ENCODE results near the gene BBS1.

BBS1 gene

GRCh38 chr11:66478729-66479393 lies 31.6 kb upstream of the BBS1 start:
- no peaks in the 10 kb centered on the region for H3K4me1 ChIP-seq (ENCODE audit: control insufficient read depth, insufficient read depth, low read length)

DNA sequence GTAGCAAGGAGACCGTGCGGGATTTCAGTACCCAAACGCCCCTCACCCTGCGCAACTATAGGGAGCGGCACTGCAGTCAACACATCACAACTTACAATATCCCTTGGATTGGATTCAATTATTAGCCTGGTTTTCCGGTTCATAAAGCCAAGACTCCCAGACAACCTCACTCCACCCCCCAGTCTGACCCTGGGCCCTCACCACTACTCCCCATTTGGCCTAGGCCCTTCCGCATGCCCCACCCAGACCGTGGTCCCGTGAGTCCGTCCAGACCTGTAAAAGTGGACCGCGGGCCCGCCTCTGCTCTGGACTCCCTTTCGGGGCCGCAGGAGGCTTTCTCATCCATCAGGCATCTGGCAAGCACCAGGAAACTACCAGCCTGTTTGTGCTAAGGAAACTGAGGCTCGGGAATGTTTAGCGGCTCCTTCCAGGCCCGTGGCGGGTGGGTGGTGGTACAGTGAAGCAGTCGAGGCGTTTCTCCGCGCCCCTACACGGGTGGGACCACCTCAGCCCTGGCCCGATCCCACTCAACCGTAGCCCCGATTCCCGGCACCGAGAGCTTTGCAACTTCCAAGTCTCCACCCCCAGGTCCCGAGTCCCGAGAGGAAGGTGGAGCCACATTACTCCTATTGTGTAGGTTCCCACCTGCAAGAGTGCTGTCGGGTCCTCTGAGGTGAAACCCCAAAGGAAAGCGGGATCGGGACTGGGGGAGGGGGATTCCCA lies 30.9 kb upstream of the BBS1 start:
- H3K9ac ChIP-seq (ENCODE audit: low read depth, low read length), result peak overlapping the region; percentile 90
- peaks cover 15% of the 10 kb centered on the region for H3K36me3 ChIP-seq (ENCODE audit: control insufficient read depth, insufficient read depth, low read length)
- peak overlapping the region; percentile 91 for H3K4me3 ChIP-seq (ENCODE audit: low read depth, low read length)
- H3K27me3 ChIP-seq (ENCODE audit: control insufficient read depth, insufficient read depth, low read length), result no peaks in the 10 kb centered on the region
- no peaks in the 10 kb centered on the region for H3K9me3 ChIP-seq (ENCODE audit: control insufficient read depth, insufficient read depth, low read length)
- H3K27ac ChIP-seq (ENCODE audit: low read depth, low read length), result peak overlapping the region; percentile 96
- H3K4me1 ChIP-seq (ENCODE audit: control insufficient read depth, insufficient read depth, low read length), result no peaks in the 10 kb centered on the region

More at GRCh38 chr11:66478729-66479393, 31.6 kb upstream of the BBS1 start:
- Histone ChIP-seq H3K27ac (ENCODE audit: low read depth, low read length) (peak overlapping the region; percentile 96), H3K9me3 (ENCODE audit: control insufficient read depth, insufficient read depth, low read length) (no peaks in the 10 kb centered on the region), H3K9ac (ENCODE audit: low read depth, low read length) (peak overlapping the region; percentile 90), H3K27me3 (ENCODE audit: control insufficient read depth, insufficient read depth, low read length) (no peaks in the 10 kb centered on the region), H3K36me3 (ENCODE audit: control insufficient read depth, insufficient read depth, low read length) (peaks cover 21% of the 10 kb centered on the region), H3K4me3 (ENCODE audit: low read depth, low read length) (peak overlapping the region; percentile 91)

GRCh38 chr11:66480117-66480938 lies 30.1 kb upstream of the BBS1 start, which contains the start of gene DPP3:
Gene DPP3 (plus strand): TSS chr11:66480434. CDS start chr11:66482201, 1,767 bp downstream.
- peaks cover 16% of the 10 kb centered on the region for H3K36me3 ChIP-seq (ENCODE audit: control insufficient read depth, insufficient read depth, low read length)
- H3K4me3 ChIP-seq (ENCODE audit: low read depth, low read length), result peak within 1 kb of the TSS; percentile 91
- H3K27ac ChIP-seq (ENCODE audit: low read depth, low read length), result peak within 1 kb of the TSS; percentile 96
- no peaks in the 10 kb centered on the region for H3K4me1 ChIP-seq (ENCODE audit: control insufficient read depth, insufficient read depth, low read length)
- H3K27me3 ChIP-seq (ENCODE audit: control insufficient read depth, insufficient read depth, low read length), result no peaks in the 10 kb centered on the region
- no peaks in the 10 kb centered on the region for H3K9me3 ChIP-seq (ENCODE audit: control insufficient read depth, insufficient read depth, low read length)
- peak within 1 kb of the TSS; percentile 90 for H3K9ac ChIP-seq (ENCODE audit: low read depth, low read length)

GRCh38 chr11:66484806-66485380 lies 25.5 kb upstream of the BBS1 start:
- Histone ChIP-seq H3K27ac (ENCODE audit: low read depth, low read length) (no peak overlapping the region), H3K9ac (ENCODE audit: low read depth, low read length) (no peak overlapping the region), H3K9me3 (ENCODE audit: control insufficient read depth, insufficient read depth, low read length) (no peaks in the 10 kb centered on the region), H3K4me1 (ENCODE audit: control insufficient read depth, insufficient read depth, low read length) (no peaks in the 10 kb centered on the region), H3K36me3 (ENCODE audit: control insufficient read depth, insufficient read depth, low read length) (peaks cover 46% of the 10 kb centered on the region), H3K27me3 (ENCODE audit: control insufficient read depth, insufficient read depth, low read length) (no peaks in the 10 kb centered on the region), H3K4me3 (ENCODE audit: low read depth, low read length) (no peak overlapping the region)

DNA sequence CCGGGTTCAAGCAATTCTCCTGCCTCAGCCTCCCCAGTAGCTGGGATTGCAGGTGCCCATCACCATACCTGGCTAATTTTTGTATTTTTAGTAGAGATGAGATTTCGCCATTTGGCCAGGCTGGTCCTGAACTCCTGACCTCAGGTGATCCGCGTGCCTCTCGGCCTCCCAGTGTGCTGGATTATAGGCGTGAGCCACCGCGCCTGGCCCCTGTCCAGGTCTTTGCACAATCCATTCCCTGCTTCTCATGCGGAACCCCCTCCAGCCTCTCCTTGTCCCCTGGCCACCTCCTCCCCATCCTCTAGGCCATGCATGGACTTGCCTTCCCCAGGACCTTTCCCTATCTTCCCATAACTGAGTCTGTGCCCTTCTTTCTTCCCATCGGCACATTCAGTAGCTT lies 21.5 kb upstream of the BBS1 start:
- H3K4me3 ChIP-seq (ENCODE audit: low read depth, low read length), result no peak overlapping the region
- no peaks in the 10 kb centered on the region for H3K9me3 ChIP-seq (ENCODE audit: control insufficient read depth, insufficient read depth, low read length)
- no peak overlapping the region for H3K27ac ChIP-seq (ENCODE audit: low read depth, low read length)
- H3K4me1 ChIP-seq (ENCODE audit: control insufficient read depth, insufficient read depth, low read length), result 0 out of 2 replicates have a peak, but pooled peaks cover 4% of the 10 kb centered on the region
- H3K36me3 ChIP-seq (ENCODE audit: control insufficient read depth, insufficient read depth, low read length), result peaks cover 53% of the 10 kb centered on the region
- no peaks in the 10 kb centered on the region for H3K27me3 ChIP-seq (ENCODE audit: control insufficient read depth, insufficient read depth, low read length)
- no peak overlapping the region for H3K9ac ChIP-seq (ENCODE audit: low read depth, low read length)

DNA sequence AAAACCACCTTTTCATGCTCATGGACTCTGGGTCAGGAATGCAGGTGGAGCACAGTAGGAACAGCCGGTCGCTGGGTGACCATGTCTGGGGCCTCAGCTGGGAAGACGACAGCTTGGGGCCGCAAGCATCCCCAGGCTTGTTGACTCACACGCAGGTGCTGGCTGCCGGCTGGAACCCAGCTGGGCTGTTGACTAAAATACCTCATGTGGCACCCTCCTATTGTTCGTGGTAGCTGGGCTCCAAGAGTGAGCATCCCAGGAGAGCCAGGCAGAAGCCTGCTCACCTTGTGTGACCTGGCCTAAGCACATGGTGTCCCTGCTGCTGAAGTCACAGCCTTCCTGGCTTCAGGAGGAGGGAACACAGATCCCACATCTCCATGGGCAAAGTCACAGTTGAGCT lies 20.8 kb upstream of the BBS1 start:
- no peak overlapping the region for H3K4me3 ChIP-seq (ENCODE audit: low read depth, low read length)
- no peak overlapping the region for H3K27ac ChIP-seq (ENCODE audit: low read depth, low read length)
- H3K9ac ChIP-seq (ENCODE audit: low read depth, low read length), result no peak overlapping the region
- no peaks in the 10 kb centered on the region for H3K9me3 ChIP-seq (ENCODE audit: control insufficient read depth, insufficient read depth, low read length)
- H3K36me3 ChIP-seq (ENCODE audit: control insufficient read depth, insufficient read depth, low read length), result peaks cover 57% of the 10 kb centered on the region
- H3K4me1 ChIP-seq (ENCODE audit: control insufficient read depth, insufficient read depth, low read length), result 0 out of 2 replicates have a peak, but pooled peaks cover 4% of the 10 kb centered on the region
- H3K27me3 ChIP-seq (ENCODE audit: control insufficient read depth, insufficient read depth, low read length), result no peaks in the 10 kb centered on the region

DNA sequence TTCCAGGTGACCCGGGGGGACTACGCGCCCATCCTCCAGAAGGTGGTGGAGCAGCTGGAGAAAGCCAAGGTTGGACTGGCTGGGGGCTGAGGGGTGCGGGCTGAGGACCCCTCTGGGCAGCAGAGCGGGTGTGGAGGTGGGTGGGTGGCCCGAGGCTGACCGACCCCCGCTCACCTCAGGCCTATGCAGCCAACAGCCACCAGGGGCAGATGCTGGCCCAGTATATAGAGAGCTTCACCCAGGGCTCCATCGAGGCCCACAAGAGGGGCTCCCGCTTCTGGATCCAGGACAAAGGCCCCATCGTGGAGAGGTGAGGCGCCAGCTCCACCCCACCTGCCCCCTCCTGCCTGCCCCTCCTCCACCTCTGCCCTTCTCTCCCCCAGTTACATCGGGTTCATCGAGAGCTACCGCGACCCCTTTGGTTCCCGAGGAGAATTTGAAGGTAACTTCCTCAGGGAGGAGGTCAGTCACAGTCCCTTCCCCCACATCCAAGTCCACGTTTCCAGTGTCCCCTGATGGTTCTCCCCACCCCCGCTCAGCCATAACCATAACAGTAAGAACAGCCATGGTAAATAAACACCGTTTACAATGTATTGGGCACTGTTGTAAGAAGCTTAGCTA lies 19.0 kb upstream of the BBS1 start:
- Histone ChIP-seq H3K4me3 (ENCODE audit: low read depth, low read length) (no peak overlapping the region), H3K9me3 (ENCODE audit: control insufficient read depth, insufficient read depth, low read length) (no peaks in the 10 kb centered on the region), H3K27ac (ENCODE audit: low read depth, low read length) (no peak overlapping the region), H3K9ac (ENCODE audit: low read depth, low read length) (no peak overlapping the region), H3K36me3 (ENCODE audit: control insufficient read depth, insufficient read depth, low read length) (peaks cover 56% of the 10 kb centered on the region), H3K4me1 (ENCODE audit: control insufficient read depth, insufficient read depth, low read length) (0 out of 2 replicates have a peak, but pooled peaks cover 4% of the 10 kb centered on the region), H3K27me3 (ENCODE audit: control insufficient read depth, insufficient read depth, low read length) (no peaks in the 10 kb centered on the region)

DNA sequence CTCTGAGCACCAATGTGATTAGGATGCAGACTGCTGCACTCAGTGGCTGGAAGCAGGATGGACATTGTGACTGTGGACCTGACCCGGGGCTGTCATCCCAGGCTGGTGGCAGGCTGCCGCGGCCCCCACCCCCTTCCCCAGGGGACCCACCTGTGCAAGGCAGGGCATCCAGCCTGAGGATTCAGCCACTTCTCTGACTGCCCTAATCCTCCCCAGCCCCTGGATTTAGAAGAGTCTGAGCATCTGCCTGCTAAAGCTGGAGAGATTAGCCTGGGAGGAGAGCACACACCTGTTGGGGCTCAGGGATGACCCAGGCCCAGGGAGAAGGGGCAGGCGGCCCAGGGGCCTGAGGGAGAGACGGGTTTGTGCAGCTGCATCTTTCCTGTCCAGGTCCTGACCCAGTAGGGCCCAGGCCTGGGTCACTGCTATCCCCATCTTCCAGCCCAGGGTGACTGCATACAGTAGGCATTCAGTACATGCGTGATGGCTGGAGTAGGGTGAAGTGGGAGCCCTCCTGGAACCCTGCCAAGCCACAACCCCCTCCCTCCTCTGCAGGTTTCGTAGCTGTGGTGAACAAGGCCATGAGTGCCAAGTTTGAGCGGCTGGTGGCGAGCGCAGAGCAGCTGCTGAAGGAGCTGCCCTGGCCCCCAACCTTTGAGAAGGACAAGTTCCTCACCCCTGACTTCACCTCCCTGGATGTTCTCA lies 18.1 kb upstream of the BBS1 start:
- peaks cover 56% of the 10 kb centered on the region for H3K36me3 ChIP-seq (ENCODE audit: control insufficient read depth, insufficient read depth, low read length)
- no peak overlapping the region for H3K4me3 ChIP-seq (ENCODE audit: low read depth, low read length)
- 0 out of 2 replicates have a peak, but pooled peaks cover 4% of the 10 kb centered on the region for H3K4me1 ChIP-seq (ENCODE audit: control insufficient read depth, insufficient read depth, low read length)
- H3K27me3 ChIP-seq (ENCODE audit: control insufficient read depth, insufficient read depth, low read length), result no peaks in the 10 kb centered on the region
- H3K9me3 ChIP-seq (ENCODE audit: control insufficient read depth, insufficient read depth, low read length), result no peaks in the 10 kb centered on the region
- no peak overlapping the region for H3K9ac ChIP-seq (ENCODE audit: low read depth, low read length)
- H3K27ac ChIP-seq (ENCODE audit: low read depth, low read length), result no peak overlapping the region

DNA sequence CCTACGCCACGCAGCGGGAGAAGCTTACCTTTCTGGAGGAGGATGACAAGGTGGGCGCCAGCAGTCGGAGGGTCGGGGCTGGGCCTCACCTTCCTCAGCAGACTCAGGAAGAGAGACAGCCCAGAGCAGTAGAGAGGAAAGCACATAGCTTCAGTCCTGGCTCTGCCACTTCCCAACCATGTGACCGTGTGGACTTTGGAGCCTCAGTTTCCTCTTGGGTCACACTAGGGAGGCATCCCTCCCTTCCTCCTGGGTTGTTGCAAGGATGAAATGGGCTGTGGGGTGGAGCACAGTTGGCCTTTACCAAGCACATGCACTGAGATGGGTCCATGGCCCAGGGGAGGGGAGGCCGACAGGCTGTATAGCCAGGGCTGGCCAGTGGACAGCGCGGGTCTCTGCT lies 17.3 kb upstream of the BBS1 start:
- Histone ChIP-seq H3K4me3 (ENCODE audit: low read depth, low read length) (no peak overlapping the region), H3K27ac (ENCODE audit: low read depth, low read length) (no peak overlapping the region), H3K9me3 (ENCODE audit: control insufficient read depth, insufficient read depth, low read length) (no peaks in the 10 kb centered on the region), H3K4me1 (ENCODE audit: control insufficient read depth, insufficient read depth, low read length) (0 out of 2 replicates have a peak, but pooled peaks cover 4% of the 10 kb centered on the region), H3K36me3 (ENCODE audit: control insufficient read depth, insufficient read depth, low read length) (peaks cover 53% of the 10 kb centered on the region), H3K27me3 (ENCODE audit: control insufficient read depth, insufficient read depth, low read length) (no peaks in the 10 kb centered on the region), H3K9ac (ENCODE audit: low read depth, low read length) (no peak overlapping the region)

GRCh38 chr11:66494458-66494857 lies 16.0 kb upstream of the BBS1 start:
- H3K4me1 ChIP-seq (ENCODE audit: control insufficient read depth, insufficient read depth, low read length), result 0 out of 2 replicates have a peak, but pooled peaks cover 4% of the 10 kb centered on the region
- no peak overlapping the region for H3K27ac ChIP-seq (ENCODE audit: low read depth, low read length)
- H3K36me3 ChIP-seq (ENCODE audit: control insufficient read depth, insufficient read depth, low read length), result peaks cover 52% of the 10 kb centered on the region
- H3K9me3 ChIP-seq (ENCODE audit: control insufficient read depth, insufficient read depth, low read length), result no peaks in the 10 kb centered on the region
- H3K4me3 ChIP-seq (ENCODE audit: low read depth, low read length), result no peak overlapping the region
- H3K27me3 ChIP-seq (ENCODE audit: control insufficient read depth, insufficient read depth, low read length), result no peaks in the 10 kb centered on the region
- no peak overlapping the region for H3K9ac ChIP-seq (ENCODE audit: low read depth, low read length)
